Thoracic aorta (tissue), 2 donors: ENCODE data around the gene ANKRD27. TPM values are rescaled to one million over a fixed set of nuclear protein-coding genes. Genes with fewer than 3 reads are reported as not detected.
"Not testable (repeated sequence)": the region's sequence is repeated elsewhere in the genome, so short reads cannot be mapped to it uniquely, and the experiment has no call there.

Experiments
- ATAC-seq: fragments of 150-250 bp; one replicate; pipeline ENCODE4 v1.8.0; 2017; ENCODE audit warnings: low read depth; ENCODE audit not compliant: insufficient number of reproducible peaks, low FRiP score
- DNase-seq: peaks from one replicate; pipeline ENCODE4 v3.0.0-alpha.2; 2020; ENCODE audit warnings: low spot score
- H3K27ac ChIP-seq, 2 donors: fragments of 200-600 bp; sonication (generic); 1 replicate in 1 of 2; 2 replicates in 1 of 2; pipeline ENCODE4 v1.5.1; 2016; ENCODE audit warnings: mild to moderate bottlenecking in 2 of 2, moderate library complexity in 2 of 2
- H3K27me3 ChIP-seq: fragments of 200-600 bp; sonication (generic); replicated peaks from 2 replicates; pipeline ENCODE4 v1.6.0; 2016; ENCODE audit warnings: mild to moderate bottlenecking; ENCODE audit not compliant: insufficient read depth
- H3K36me3 ChIP-seq: fragments of 200-600 bp; sonication (generic); one replicate; pipeline ENCODE4 v1.5.1; 2016
- H3K4me1 ChIP-seq, 2 donors: fragments of 200-600 bp; sonication (generic); 1 replicate in 1 of 2; 2 replicates in 1 of 2; pipeline versions ENCODE4 v1.5.1 to v1.6.0; 2016; ENCODE audit warnings: low read depth in 2 of 2, mild to moderate bottlenecking in 1 of 2; ENCODE audit not compliant: control insufficient read depth in 1 of 2
- H3K4me3 ChIP-seq: fragments of 200-600 bp; sonication (generic); 2 replicates; pipeline ENCODE4 v1.5.1; 2016; ENCODE audit warnings: mild to moderate bottlenecking
- H3K9me3 ChIP-seq: fragments of 200-600 bp; sonication (generic); 2 replicates; pipeline ENCODE4 v1.5.1; 2016
- CTCF ChIP-seq: fragments of 200-600 bp; sonication (generic); IDR thresholded peaks from one replicate; pipeline ENCODE4 v1.5.1; 2019; ENCODE audit warnings: antibody characterized with exemption
- total RNA-seq, 2 donors: library from RNA; depleted of rRNA; stranded (reverse); fragments of >200 nt; gene quantifications; one replicate each; pipeline versions ENCODE4 v1.1.0 to v1.2.3, GENCODE V29; 2016

ANKRD27 gene
- total RNA-seq, 2 donors from 2014 or later = 26.8 to 33.8 TPM

- no peak for DNase-seq
- no peak for ATAC-seq
- H3K4me3 ChIP-seq = no peak overlapping the region
- H3K9me3 ChIP-seq = no peaks in the 10 kb centered on the region
- peaks cover 9% of the 10 kb centered on the region for H3K36me3 ChIP-seq
- H3K27ac ChIP-seq = no peak overlapping the region
- peaks cover 0 to 6% of the 10 kb centered on the region in 2 donors for H3K4me1 ChIP-seq
- TF ChIP-seq CTCF = no peak
- no peaks in the 10 kb centered on the region for H3K27me3 ChIP-seq
Measured at GRCh38 chr19:32658075-32658474, 16.9 kb downstream of the ANKRD27 start.

GRCh38 chr19:32656379-32656778 lies 18.6 kb downstream of the ANKRD27 start:
- H3K27me3 ChIP-seq, ATAC-seq, DNase-seq, H3K36me3 ChIP-seq, H3K4me3 ChIP-seq, H3K27ac ChIP-seq, H3K9me3 ChIP-seq: not testable (repeated sequence)
- H3K4me1 ChIP-seq = peaks cover 0 to 14% of the 10 kb centered on the region in 2 donors

GRCh38 chr19:32653599-32653915 lies 21.4 kb downstream of the ANKRD27 start:
- H3K4me3 ChIP-seq = no peak overlapping the region
- peaks cover 14% of the 10 kb centered on the region for H3K36me3 ChIP-seq
- no peak for ATAC-seq
- peaks cover 0 to 10% of the 10 kb centered on the region in 2 donors for H3K4me1 ChIP-seq
- no peak for DNase-seq
- no peak overlapping the region for H3K27ac ChIP-seq
- TF ChIP-seq CTCF = no peak
- no peaks in the 10 kb centered on the region for H3K27me3 ChIP-seq
- H3K9me3 ChIP-seq = no peaks in the 10 kb centered on the region

DNA sequence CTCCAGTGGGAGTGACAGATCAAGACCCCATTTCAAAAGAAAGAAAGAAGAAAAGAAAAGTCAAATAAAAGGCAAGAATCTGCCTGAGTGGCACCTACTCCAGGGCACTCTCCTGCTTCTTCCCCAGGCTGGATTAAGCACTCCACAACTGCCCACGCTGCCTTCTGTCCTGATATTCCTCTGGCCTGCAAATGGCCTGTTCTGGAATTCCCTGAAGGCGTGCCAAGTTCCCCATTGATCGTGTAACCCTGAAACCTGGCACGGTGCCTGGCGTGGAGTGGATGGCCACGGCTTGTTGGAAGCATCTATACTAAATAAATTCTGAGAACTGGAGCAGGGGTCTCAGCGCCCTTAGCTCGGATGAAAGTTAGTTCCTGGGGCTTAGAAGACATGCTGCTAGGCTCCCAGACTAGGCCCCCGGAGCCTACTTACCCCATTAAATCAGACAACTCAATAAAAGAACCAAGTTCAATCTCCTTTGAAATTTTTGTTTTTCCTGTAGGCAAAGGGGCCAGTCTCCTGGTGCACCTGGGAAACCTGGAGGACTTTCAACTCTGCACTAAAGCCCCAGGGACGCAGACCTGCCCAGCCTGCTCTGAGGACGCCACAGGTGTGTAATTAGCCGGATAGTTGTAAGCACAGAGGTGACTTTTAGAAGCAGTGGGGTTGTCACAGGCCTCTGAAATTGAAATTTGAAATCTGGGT lies 21.9 kb downstream of the ANKRD27 start:
- ATAC-seq = no peak
- no peak overlapping the region for H3K27ac ChIP-seq
- no peak overlapping the region for H3K4me3 ChIP-seq
- DNase-seq = no peak
- no peak for TF ChIP-seq CTCF
- H3K36me3 ChIP-seq = peaks cover 9% of the 10 kb centered on the region
- H3K4me1 ChIP-seq = peaks cover 0 to 10% of the 10 kb centered on the region in 2 donors
- no peaks in the 10 kb centered on the region for H3K27me3 ChIP-seq
- H3K9me3 ChIP-seq = no peaks in the 10 kb centered on the region

- not testable (repeated sequence) for DNase-seq, H3K4me1 ChIP-seq, H3K27ac ChIP-seq, H3K27me3 ChIP-seq, H3K4me3 ChIP-seq, H3K9me3 ChIP-seq, ATAC-seq
- peaks cover 16% of the 10 kb centered on the region for H3K36me3 ChIP-seq
Measured at GRCh38 chr19:32652331-32652730, 22.6 kb downstream of the ANKRD27 start.

DNA sequence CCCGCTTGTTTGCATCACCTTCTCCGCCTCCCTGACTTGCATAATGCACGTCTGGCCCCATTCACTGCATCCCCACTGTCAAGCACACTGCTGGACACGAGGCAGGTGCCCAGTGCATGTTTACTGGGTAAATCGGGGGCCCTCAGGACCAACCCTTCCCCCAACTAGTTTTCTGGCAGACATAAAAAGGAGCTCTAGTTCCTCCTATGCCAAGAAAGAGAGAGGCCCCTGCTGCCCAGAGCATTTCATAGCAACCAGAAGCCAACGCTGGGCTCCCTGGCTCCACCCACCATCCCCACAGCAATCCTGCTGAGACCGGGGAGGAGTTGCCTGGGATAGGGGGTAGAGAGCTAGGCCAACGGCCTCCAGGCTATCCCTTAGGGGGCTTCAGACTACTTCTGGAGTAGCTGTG lies 23.2 kb downstream of the ANKRD27 start:
- Histone ChIP-seq H3K27me3 (no peaks in the 10 kb centered on the region), H3K27ac (no peak overlapping the region), H3K4me3 (no peak overlapping the region), H3K9me3 (no peaks in the 10 kb centered on the region), H3K36me3 (peaks cover 20% of the 10 kb centered on the region), H3K4me1 (peaks cover 0 to 10% of the 10 kb centered on the region in 2 donors)
- DNase-seq (no peak), ATAC-seq (no peak)
- no peak for TF ChIP-seq CTCF
